Skeletal muscle tissue (tissue), 4 donors: ENCODE data around the gene ARHGAP15. TPM values are rescaled to one million over a fixed set of nuclear protein-coding genes. Genes with fewer than 3 reads are reported as not detected.

Source experiments
- H3K27ac ChIP-seq: one replicate; pipeline ENCODE4 v1.7.0; 2013; ENCODE audit warnings: mild to moderate bottlenecking, low read depth, low read length, inconsistent platforms
- H3K27me3 ChIP-seq, 3 donors: one replicate each; pipeline ENCODE4 v1.7.0; 2013; ENCODE audit warnings: low read length in 3 of 3; ENCODE audit not compliant: control insufficient read depth in 3 of 3, insufficient read depth in 3 of 3
- H3K36me3 ChIP-seq, 3 donors: one replicate each; pipeline ENCODE4 v1.7.0; 2013; ENCODE audit warnings: low read length in 3 of 3; ENCODE audit not compliant: control insufficient read depth in 3 of 3, insufficient read depth in 3 of 3
- H3K4me1 ChIP-seq, 3 donors: one replicate each; pipeline ENCODE4 v1.7.0; 2013; ENCODE audit warnings: low read length in 3 of 3, mild to moderate bottlenecking in 3 of 3; ENCODE audit not compliant: control insufficient read depth in 3 of 3, insufficient read depth in 3 of 3
- H3K4me3 ChIP-seq, 3 donors: one replicate each; pipeline ENCODE4 v1.7.0; 2013; ENCODE audit warnings: low read length in 3 of 3
- H3K9ac ChIP-seq, 3 donors: one replicate each; pipeline ENCODE4 v1.7.0; 2013; ENCODE audit warnings: low read length in 3 of 3, mild to moderate bottlenecking in 3 of 3, moderate library complexity in 2 of 3, low read depth in 1 of 3
- H3K9me3 ChIP-seq, 3 donors: one replicate each; pipeline ENCODE4 v1.7.0; 2013; ENCODE audit warnings: low read length in 3 of 3; ENCODE audit not compliant: control insufficient read depth in 3 of 3
- total RNA-seq: library from RNA; depleted of rRNA; stranded (reverse); fragments of >200 nt; gene quantifications from one replicate; pipeline ENCODE4 v1.2.3, GENCODE V29; 2014
- donor health status: Osteomylitis.

ARHGAP15 gene
- total RNA-seq, 1 donor from 2014 or later, result 33.9 TPM

- H3K4me3 ChIP-seq, result no peak overlapping the region
- H3K36me3 ChIP-seq, result no peaks in the 10 kb centered on the region
- H3K27me3 ChIP-seq, result no peaks in the 10 kb centered on the region
- H3K9me3 ChIP-seq, result no peaks in the 10 kb centered on the region
- H3K4me1 ChIP-seq, result peaks cover 0 to 11% (median 0%) of the 10 kb centered on the region in 3 donors
- no peak overlapping the region for H3K27ac ChIP-seq
- H3K9ac ChIP-seq, result no peak overlapping the region
Observed at GRCh38 chr2:143471550-143471949, 342.3 kb downstream of the ARHGAP15 start.

- no peaks in the 10 kb centered on the region for H3K9me3 ChIP-seq
- no peaks in the 10 kb centered on the region for H3K36me3 ChIP-seq
- no peak overlapping the region for H3K9ac ChIP-seq
- H3K4me1 ChIP-seq, result peaks cover 0 to 11% (median 0%) of the 10 kb centered on the region in 3 donors
- H3K27me3 ChIP-seq, result no peaks in the 10 kb centered on the region
- peak overlapping the region; percentile 2 for H3K27ac ChIP-seq
- H3K4me3 ChIP-seq, result no peak overlapping the region
Observed at GRCh38 chr2:143473216-143473615, 344.0 kb downstream of the ARHGAP15 start.

- Histone ChIP-seq H3K36me3 (no peaks in the 10 kb centered on the region), H3K4me3 (no peak overlapping the region), H3K27ac (peak overlapping the region; percentile 2), H3K9me3 (no peaks in the 10 kb centered on the region), H3K4me1 (peaks cover 0 to 11% (median 0%) of the 10 kb centered on the region in 3 donors), H3K9ac (no peak overlapping the region), H3K27me3 (no peaks in the 10 kb centered on the region)
Observed at GRCh38 chr2:143473820-143474219, 344.6 kb downstream of the ARHGAP15 start.

GRCh38 chr2:143474586-143474985 is 345.4 kb downstream of the ARHGAP15 start:
- Histone ChIP-seq H3K36me3 (no peaks in the 10 kb centered on the region), H3K27me3 (no peaks in the 10 kb centered on the region), H3K4me1 (peaks cover 0 to 11% (median 0%) of the 10 kb centered on the region in 3 donors), H3K9me3 (no peaks in the 10 kb centered on the region), H3K4me3 (no peak overlapping the region), H3K9ac (no peak overlapping the region), H3K27ac (peak overlapping the region; percentile 32)

- no peak overlapping the region for H3K9ac ChIP-seq
Observed at GRCh38 chr2:143475041-143475776, 346.0 kb downstream of the ARHGAP15 start.

GRCh38 chr2:143476336-143477087 is 347.3 kb downstream of the ARHGAP15 start:
- H3K9ac ChIP-seq, result no peak overlapping the region
- no peaks in the 10 kb centered on the region for H3K9me3 ChIP-seq
- H3K27me3 ChIP-seq, result no peaks in the 10 kb centered on the region
- H3K4me3 ChIP-seq, result no peak overlapping the region
- H3K4me1 ChIP-seq, result peaks cover 0 to 18% (median 0%) of the 10 kb centered on the region in 3 donors
- no peak overlapping the region for H3K27ac ChIP-seq
- H3K36me3 ChIP-seq, result no peaks in the 10 kb centered on the region

More at GRCh38 chr2:143475041-143475776, 346.0 kb downstream of the ARHGAP15 start:
- Histone ChIP-seq H3K27me3 (no peaks in the 10 kb centered on the region), H3K4me1 (peaks cover 0 to 11% (median 0%) of the 10 kb centered on the region in 3 donors), H3K36me3 (no peaks in the 10 kb centered on the region), H3K4me3 (no peak overlapping the region), H3K27ac (peak overlapping the region; percentile 32), H3K9me3 (no peaks in the 10 kb centered on the region)

GRCh38 chr2:143477714-143478443 is 348.7 kb downstream of the ARHGAP15 start:
- Histone ChIP-seq H3K4me3 (no peak overlapping the region), H3K4me1 (peaks cover 0 to 21% (median 0%) of the 10 kb centered on the region in 3 donors), H3K27ac (no peak overlapping the region), H3K9ac (no peak overlapping the region), H3K27me3 (no peaks in the 10 kb centered on the region), H3K36me3 (no peaks in the 10 kb centered on the region), H3K9me3 (no peaks in the 10 kb centered on the region)

GRCh38 chr2:143480086-143480485 is 350.9 kb downstream of the ARHGAP15 start:
- Histone ChIP-seq H3K4me1 (peaks cover 0 to 16% (median 0%) of the 10 kb centered on the region in 3 donors), H3K4me3 (no peak overlapping the region), H3K9ac (no peak overlapping the region), H3K36me3 (no peaks in the 10 kb centered on the region), H3K27me3 (no peaks in the 10 kb centered on the region), H3K27ac (peak overlapping the region; percentile 59), H3K9me3 (no peaks in the 10 kb centered on the region)

GRCh38 chr2:143480601-143481236 is 351.5 kb downstream of the ARHGAP15 start:
- H3K4me3 ChIP-seq, result peak overlapping the region in 1 of 3 donors; percentile 35
- peaks cover 0 to 10% (median 0%) of the 10 kb centered on the region in 3 donors for H3K4me1 ChIP-seq
- H3K27me3 ChIP-seq, result no peaks in the 10 kb centered on the region
- peak overlapping the region; percentile 59 for H3K27ac ChIP-seq
- H3K36me3 ChIP-seq, result no peaks in the 10 kb centered on the region
- H3K9ac ChIP-seq, result no peak overlapping the region
- H3K9me3 ChIP-seq, result no peaks in the 10 kb centered on the region
